ENCODE results near the gene XYLT1.

The XYLT1 gene

GRCh38 chr16:17283016-17283415 is 187.7 kb downstream of the XYLT1 start:
- no peak for DNase-seq

GRCh38 chr16:17282247-17282646 is 188.5 kb downstream of the XYLT1 start:
- DNase-seq: no peak

GRCh38 chr16:17281052-17281451 is 189.7 kb downstream of the XYLT1 start:
- no peak for DNase-seq

GRCh38 chr16:17278988-17279387 is 191.8 kb downstream of the XYLT1 start:
- no peak for DNase-seq

GRCh38 chr16:17277981-17278381 is 192.8 kb downstream of the XYLT1 start:
- peak; percentile 23 for DNase-seq

GRCh38 chr16:17276610-17277009 is 194.2 kb downstream of the XYLT1 start:
- no peak for DNase-seq

GRCh38 chr16:17276010-17276530 is 194.7 kb downstream of the XYLT1 start:
- DNase-seq: peak; percentile 22

GRCh38 chr16:17275076-17276009 is 195.4 kb downstream of the XYLT1 start:
- peak; percentile 15 for DNase-seq

GRCh38 chr16:17273142-17273561 is 197.6 kb downstream of the XYLT1 start:
- no peak for DNase-seq

- no peak for DNase-seq
Measured at GRCh38 chr16:17272716-17273115, 198.0 kb downstream of the XYLT1 start.

- no peak for DNase-seq
Measured at GRCh38 chr16:17271687-17272086, 199.1 kb downstream of the XYLT1 start.

GRCh38 chr16:17270683-17271109 is 200.1 kb downstream of the XYLT1 start:
- no peak for DNase-seq

- no peak for DNase-seq
Measured at GRCh38 chr16:17270111-17270510, 200.6 kb downstream of the XYLT1 start.

GRCh38 chr16:17269439-17269838 is 201.3 kb downstream of the XYLT1 start:
- DNase-seq: no peak

GRCh38 chr16:17266608-17267313 is 204.0 kb downstream of the XYLT1 start:
- DNase-seq: no peak

GRCh38 chr16:17265154-17265553 is 205.6 kb downstream of the XYLT1 start:
- no peak for DNase-seq

GRCh38 chr16:17261197-17261858 is 209.4 kb downstream of the XYLT1 start:
- no peak for DNase-seq

- no peak for DNase-seq
Measured at GRCh38 chr16:17260276-17260849, 210.4 kb downstream of the XYLT1 start.

- no peak for DNase-seq
Measured at GRCh38 chr16:17259751-17260270, 210.9 kb downstream of the XYLT1 start.

- DNase-seq: no peak
Measured at GRCh38 chr16:17258848-17259713, 211.7 kb downstream of the XYLT1 start.

GRCh38 chr16:17258077-17258599 is 212.6 kb downstream of the XYLT1 start:
- no peak for DNase-seq

All from right kidney (tissue), 1 donor.